ENCODE measurements around the gene CTPS1. TPM values are rescaled to one million over a fixed set of nuclear protein-coding genes. Genes with fewer than 3 reads are reported as not detected.

The CTPS1 gene
- total RNA-seq, 4 donors from 2014 or later: 30.9 to 70.1 (median 51.3) TPM

DNA sequence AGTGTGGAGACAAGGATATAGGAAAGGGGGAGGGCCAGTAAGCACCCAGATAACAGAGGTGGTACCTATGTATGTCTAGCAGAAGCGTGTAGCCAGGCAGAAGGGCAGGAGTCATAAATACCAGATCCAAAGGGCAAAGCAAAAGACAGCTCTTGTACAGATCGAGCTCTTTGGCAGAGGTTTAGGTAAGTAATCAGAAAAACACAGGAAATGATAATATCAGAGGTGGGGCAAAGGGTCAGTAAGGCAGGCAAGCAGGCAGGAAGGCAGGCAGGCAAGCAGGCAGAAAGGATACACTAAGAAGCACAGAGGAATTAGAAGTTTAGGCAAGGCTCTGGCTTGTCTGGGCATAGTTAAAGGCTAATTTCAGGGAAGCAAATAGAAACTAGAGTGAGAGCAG lies 64.7 kb downstream of the CTPS1 start:
- H3K9me3 ChIP-seq: no peaks in the 10 kb centered on the region
- no peaks in the 10 kb centered on the region for H3K36me3 ChIP-seq
- intact Hi-C loops (cut with DNase I; ENCODE audit: low total_unique reads): no loop called here
- no peak for DNase-seq
- H3K4me3 ChIP-seq: no peak overlapping the region
- TF ChIP-seq POLR2A (IDR thresholded peaks at IDR 0.05): no peak
- TF ChIP-seq, protein P1, sequence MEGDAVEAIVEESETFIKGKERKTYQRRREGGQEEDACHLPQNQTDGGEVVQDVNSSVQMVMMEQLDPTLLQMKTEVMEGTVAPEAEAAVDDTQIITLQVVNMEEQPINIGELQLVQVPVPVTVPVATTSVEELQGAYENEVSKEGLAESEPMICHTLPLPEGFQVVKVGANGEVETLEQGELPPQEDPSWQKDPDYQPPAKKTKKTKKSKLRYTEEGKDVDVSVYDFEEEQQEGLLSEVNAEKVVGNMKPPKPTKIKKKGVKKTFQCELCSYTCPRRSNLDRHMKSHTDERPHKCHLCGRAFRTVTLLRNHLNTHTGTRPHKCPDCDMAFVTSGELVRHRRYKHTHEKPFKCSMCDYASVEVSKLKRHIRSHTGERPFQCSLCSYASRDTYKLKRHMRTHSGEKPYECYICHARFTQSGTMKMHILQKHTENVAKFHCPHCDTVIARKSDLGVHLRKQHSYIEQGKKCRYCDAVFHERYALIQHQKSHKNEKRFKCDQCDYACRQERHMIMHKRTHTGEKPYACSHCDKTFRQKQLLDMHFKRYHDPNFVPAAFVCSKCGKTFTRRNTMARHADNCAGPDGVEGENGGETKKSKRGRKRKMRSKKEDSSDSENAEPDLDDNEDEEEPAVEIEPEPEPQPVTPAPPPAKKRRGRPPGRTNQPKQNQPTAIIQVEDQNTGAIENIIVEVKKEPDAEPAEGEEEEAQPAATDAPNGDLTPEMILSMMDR (IDR thresholded peaks at IDR 0.05): no peak
- no peak overlapping the region for H3K27ac ChIP-seq
- H3K4me1 ChIP-seq: no peaks in the 10 kb centered on the region
- H3K27me3 ChIP-seq: no peaks in the 10 kb centered on the region

DNA sequence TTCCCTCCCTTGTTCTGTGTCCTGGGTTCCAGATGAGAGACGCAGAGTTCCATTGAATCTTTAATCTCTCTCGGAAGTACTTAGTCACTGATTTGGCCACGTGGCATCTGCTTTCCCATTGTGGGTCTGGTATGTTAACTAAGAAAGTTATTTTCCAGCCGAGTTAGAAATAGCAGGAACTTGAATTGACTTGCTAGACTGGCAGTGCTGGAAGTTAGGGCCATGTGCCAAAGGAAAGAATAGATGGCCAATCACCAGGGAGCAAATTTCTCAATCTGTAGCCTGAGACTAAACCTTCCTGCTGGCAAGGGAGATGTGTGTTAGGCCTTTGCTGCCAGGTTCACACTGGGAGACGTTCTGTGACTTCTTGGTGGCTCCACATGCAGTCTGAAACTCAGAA lies 66.2 kb downstream of the CTPS1 start:
- no peaks in the 10 kb centered on the region for H3K36me3 ChIP-seq
- intact Hi-C loops (cut with DNase I; ENCODE audit: low total_unique reads): no loop called here
- H3K9me3 ChIP-seq: no peaks in the 10 kb centered on the region

DNA sequence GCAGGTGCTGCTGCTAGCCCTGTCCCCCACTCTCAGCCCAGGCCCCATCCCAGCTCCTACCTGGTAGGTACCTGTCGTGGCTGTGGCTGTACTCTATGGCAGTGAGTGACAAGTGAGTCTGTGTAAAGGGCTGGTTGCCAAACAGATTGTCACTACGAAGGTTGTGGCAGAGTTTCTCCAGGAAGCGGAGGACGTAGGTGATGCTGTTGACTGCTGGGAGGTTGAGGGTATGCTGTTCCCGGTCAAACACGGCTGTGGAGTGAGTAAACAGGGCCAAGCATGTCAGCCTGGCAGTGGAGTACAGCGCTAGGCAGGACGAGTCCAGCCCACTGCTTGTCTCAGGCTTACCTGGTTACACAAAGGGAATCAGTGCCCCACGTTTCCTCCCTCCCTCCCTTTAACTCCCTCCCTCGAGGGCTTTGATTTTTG lies 66.9 kb downstream of the CTPS1 start:
- Histone ChIP-seq H3K4me3 (no peak overlapping the region), H3K36me3 (no peaks in the 10 kb centered on the region), H3K27ac (peak overlapping the region in 1 of 2 donors; percentile 54), H3K27me3 (no peaks in the 10 kb centered on the region), H3K9me3 (no peaks in the 10 kb centered on the region), H3K4me1 (no peaks in the 10 kb centered on the region)
- intact Hi-C loops (cut with DNase I; ENCODE audit: low total_unique reads): no loop called here
- TF ChIP-seq, protein P1 (IDR thresholded peaks at IDR 0.05): no peak
- TF ChIP-seq POLR2A (IDR thresholded peaks at IDR 0.05): peak in 1 of 2 donors; percentile 12
- DNase-seq: no peak

More for the DNA sequence above, 66.2 kb downstream of the CTPS1 start:
- H3K4me3 ChIP-seq: no peak overlapping the region
- peak overlapping the region; percentile 17 to 54 for H3K27ac ChIP-seq
- DNase-seq: peak; percentile 37 to 38
- H3K4me1 ChIP-seq: no peaks in the 10 kb centered on the region
- TF ChIP-seq POLR2A (IDR thresholded peaks at IDR 0.05): no peak
- TF ChIP-seq, protein P1 (IDR thresholded peaks at IDR 0.05): no peak
- no peaks in the 10 kb centered on the region for H3K27me3 ChIP-seq

DNA sequence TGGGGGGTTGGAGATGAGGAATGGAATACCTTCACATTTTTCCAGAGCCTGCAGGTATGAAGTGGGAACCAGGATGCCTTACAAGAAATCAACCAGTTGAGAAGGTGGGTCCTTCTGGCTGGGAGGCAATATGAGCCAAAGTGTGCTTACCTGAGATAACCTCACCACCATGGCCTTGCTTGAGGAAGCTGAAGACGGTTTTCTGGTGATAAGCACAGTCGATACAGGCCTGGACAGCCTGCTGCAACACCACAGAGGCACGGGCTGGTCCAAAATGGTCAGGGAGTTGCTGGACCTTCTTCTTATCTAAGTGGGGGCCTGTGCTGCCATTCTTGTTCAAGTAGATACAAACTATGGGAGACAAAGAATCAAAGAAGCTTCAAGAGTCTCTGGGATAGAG lies 69.0 kb downstream of the CTPS1 start:
- Histone ChIP-seq H3K27ac (no peak overlapping the region), H3K27me3 (no peaks in the 10 kb centered on the region), H3K4me3 (no peak overlapping the region), H3K4me1 (no peaks in the 10 kb centered on the region), H3K36me3 (no peaks in the 10 kb centered on the region), H3K9me3 (no peaks in the 10 kb centered on the region)
- TF ChIP-seq POLR2A (IDR thresholded peaks at IDR 0.05): no peak
- DNase-seq: no peak
- intact Hi-C loops (cut with DNase I; ENCODE audit: low total_unique reads): no loop called here

DNA sequence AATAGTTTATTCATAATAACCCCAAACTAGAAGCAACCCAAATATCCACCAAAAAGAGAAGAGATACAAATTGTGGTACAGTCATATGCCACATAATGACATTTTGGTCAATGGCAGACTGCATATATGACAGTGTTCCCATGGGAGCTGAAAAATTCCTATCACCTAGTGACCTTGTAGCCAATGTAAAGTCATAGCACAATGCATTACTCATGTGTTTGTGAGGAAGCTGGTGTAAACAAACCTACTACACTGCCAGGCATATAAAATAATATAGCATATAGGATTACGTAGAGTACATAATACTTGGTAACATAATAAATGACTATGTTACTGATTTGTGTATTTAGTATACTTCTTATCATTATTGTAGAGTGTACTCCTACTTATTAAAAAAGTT lies 71.5 kb downstream of the CTPS1 start:
- intact Hi-C loops (cut with DNase I; ENCODE audit: low total_unique reads): no loop called here
- no peaks in the 10 kb centered on the region for H3K36me3 ChIP-seq
- no peaks in the 10 kb centered on the region for H3K4me1 ChIP-seq
- TF ChIP-seq, protein P1 (IDR thresholded peaks at IDR 0.05): no peak
- no peak for TF ChIP-seq POLR2A (IDR thresholded peaks at IDR 0.05)
- no peak overlapping the region for H3K27ac ChIP-seq
- no peaks in the 10 kb centered on the region for H3K27me3 ChIP-seq
- no peaks in the 10 kb centered on the region for H3K9me3 ChIP-seq
- no peak overlapping the region for H3K4me3 ChIP-seq
- DNase-seq: no peak

DNA sequence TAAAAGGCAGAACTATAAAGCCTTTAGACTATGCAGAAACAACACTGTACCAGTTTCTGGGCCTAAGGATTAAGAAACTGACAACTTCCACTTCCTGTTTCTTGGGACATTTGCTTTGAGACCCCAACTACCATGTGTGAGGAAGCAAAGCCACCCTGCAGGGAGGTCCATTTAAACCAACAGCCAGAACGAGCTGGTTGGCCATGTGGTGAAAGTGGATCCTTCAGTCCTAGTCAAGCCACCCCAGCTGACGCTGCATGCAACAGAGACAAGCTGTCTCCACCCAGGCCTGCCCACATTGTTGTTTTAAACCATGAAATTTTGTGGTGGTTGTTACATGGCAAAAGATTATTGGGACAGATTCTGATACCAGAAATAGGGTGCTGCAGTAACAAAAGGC lies 73.8 kb downstream of the CTPS1 start:
- intact Hi-C loops (cut with DNase I; ENCODE audit: low total_unique reads): no loop called here
- no peaks in the 10 kb centered on the region for H3K27me3 ChIP-seq
- H3K36me3 ChIP-seq: no peaks in the 10 kb centered on the region
- no peaks in the 10 kb centered on the region for H3K9me3 ChIP-seq
- H3K4me1 ChIP-seq: no peaks in the 10 kb centered on the region
- H3K27ac ChIP-seq: no peak overlapping the region
- H3K4me3 ChIP-seq: no peak overlapping the region
- DNase-seq: no peak
- TF ChIP-seq, protein P1 (IDR thresholded peaks at IDR 0.05): no peak
- no peak for TF ChIP-seq POLR2A (IDR thresholded peaks at IDR 0.05)

All from uterus (tissue), 4 donors.